OCI-LY3 (cell line): ENCODE measurements around the gene CHST2.

Experiments used
- H2AFZ ChIP-seq: fragments of 200-600, 300-600 bp; shearing (Covaris generic); 2 replicates; pipeline ENCODE4 v1.6.0; 2014; ENCODE audit warnings: antibody characterized with exemption, low read depth, low read length
- H3K27ac ChIP-seq: fragments of 200-600, 300-600 bp; sonication (generic); 2 replicates; pipeline ENCODE4 v1.5.1; 2014; ENCODE audit warnings: mild to moderate bottlenecking, low read length, moderate library complexity, mixed read lengths
- H3K27me3 ChIP-seq: fragments of 200-600, 300-600 bp; sonication (generic); 2 replicates; pipeline ENCODE4 v1.6.1; 2014; ENCODE audit warnings: low read depth, low read length, mixed read lengths
- H3K36me3 ChIP-seq: fragments of 200-600, 300-600 bp; sonication (generic); replicated peaks from 2 replicates; pipeline ENCODE3; 2014; ENCODE audit warnings: low read depth, low read length, mixed read lengths
- H3K4me1 ChIP-seq: fragments of 300-600, 200-600 bp; sonication (generic); 2 replicates; pipeline ENCODE4 v1.6.1; 2014; ENCODE audit warnings: low read length, mixed read lengths
- H3K4me2 ChIP-seq: fragments of 200-600, 300-600 bp; sonication (generic); 2 replicates; pipeline ENCODE4 v1.6.1; 2014; ENCODE audit warnings: low read length, mixed read lengths
- H3K4me3 ChIP-seq: fragments of 300-600, 200-600 bp; sonication (generic); 2 replicates; pipeline ENCODE4 v1.5.1; 2014; ENCODE audit warnings: antibody characterized with exemption, mild to moderate bottlenecking, low read length, moderate library complexity
- H3K79me2 ChIP-seq: fragments of 300-600, 200-600 bp; shearing (Covaris generic); 2 replicates; pipeline ENCODE4 v1.6.1; 2014; ENCODE audit warnings: mild to moderate bottlenecking, low read length, mixed read lengths
- H3K9ac ChIP-seq: fragments of 300-600, 200-600 bp; shearing (Covaris generic); 2 replicates; pipeline ENCODE4 v1.6.0; 2014; ENCODE audit warnings: mild to moderate bottlenecking, low read length, moderate library complexity
- H3K9me3 ChIP-seq: fragments of 200-600, 300-600 bp; shearing (Covaris generic); 2 replicates; pipeline ENCODE4 v1.6.1; 2014; ENCODE audit warnings: low read length, mixed read lengths; ENCODE audit not compliant: insufficient read depth
- H4K20me1 ChIP-seq: fragments of 200-600, 300-600 bp; sonication (generic); 2 replicates; pipeline ENCODE4 v1.6.1; 2016; ENCODE audit warnings: low read length, mixed read lengths; ENCODE audit not compliant: insufficient read depth
- EZH2phosphoT487 ChIP-seq: fragments of 200-600 bp; shearing (Covaris generic); IDR thresholded peaks from 2 replicates; pipeline ENCODE4 v1.6.1; 2018; ENCODE audit warnings: antibody characterized with exemption, mixed run types, low read depth
- TF ChIP-seq, protein P1 (sequence below): fragments of 200-600, 300-600 bp; sonication (generic); IDR thresholded peaks from 2 replicates; pipeline ENCODE4 v1.5.1; 2014; ENCODE audit warnings: antibody characterized with exemption, low read length, low read depth

Gene CHST2

GRCh38 chr3:143121241-143122088 is 1.9 kb downstream of the CHST2 start:
- H3K27me3 ChIP-seq = peaks cover 14% of the 10 kb centered on the region; the same call in 1 of the 2 replicates
- H2AFZ ChIP-seq = no peak overlapping the region
- no peak overlapping the region for H3K27ac ChIP-seq
- peak overlapping the region; percentile 78 for H3K4me2 ChIP-seq
- TF ChIP-seq, protein P1, sequence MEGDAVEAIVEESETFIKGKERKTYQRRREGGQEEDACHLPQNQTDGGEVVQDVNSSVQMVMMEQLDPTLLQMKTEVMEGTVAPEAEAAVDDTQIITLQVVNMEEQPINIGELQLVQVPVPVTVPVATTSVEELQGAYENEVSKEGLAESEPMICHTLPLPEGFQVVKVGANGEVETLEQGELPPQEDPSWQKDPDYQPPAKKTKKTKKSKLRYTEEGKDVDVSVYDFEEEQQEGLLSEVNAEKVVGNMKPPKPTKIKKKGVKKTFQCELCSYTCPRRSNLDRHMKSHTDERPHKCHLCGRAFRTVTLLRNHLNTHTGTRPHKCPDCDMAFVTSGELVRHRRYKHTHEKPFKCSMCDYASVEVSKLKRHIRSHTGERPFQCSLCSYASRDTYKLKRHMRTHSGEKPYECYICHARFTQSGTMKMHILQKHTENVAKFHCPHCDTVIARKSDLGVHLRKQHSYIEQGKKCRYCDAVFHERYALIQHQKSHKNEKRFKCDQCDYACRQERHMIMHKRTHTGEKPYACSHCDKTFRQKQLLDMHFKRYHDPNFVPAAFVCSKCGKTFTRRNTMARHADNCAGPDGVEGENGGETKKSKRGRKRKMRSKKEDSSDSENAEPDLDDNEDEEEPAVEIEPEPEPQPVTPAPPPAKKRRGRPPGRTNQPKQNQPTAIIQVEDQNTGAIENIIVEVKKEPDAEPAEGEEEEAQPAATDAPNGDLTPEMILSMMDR = peak; percentile 22; the same call in 1 of the 2 replicates
- no peak for TF ChIP-seq EZH2phosphoT487
- H3K9me3 ChIP-seq = no peaks in the 10 kb centered on the region
- H3K9ac ChIP-seq = no peak overlapping the region
- H3K79me2 ChIP-seq = peaks cover 3% of the 10 kb centered on the region; the same call in 1 of the 2 replicates
- H4K20me1 ChIP-seq = no peaks in the 10 kb centered on the region
- H3K36me3 ChIP-seq = peaks cover 10% of the 10 kb centered on the region
- H3K4me1 ChIP-seq = peaks cover 54% of the 10 kb centered on the region
- H3K4me3 ChIP-seq = peak overlapping the region; percentile 92

DNA sequence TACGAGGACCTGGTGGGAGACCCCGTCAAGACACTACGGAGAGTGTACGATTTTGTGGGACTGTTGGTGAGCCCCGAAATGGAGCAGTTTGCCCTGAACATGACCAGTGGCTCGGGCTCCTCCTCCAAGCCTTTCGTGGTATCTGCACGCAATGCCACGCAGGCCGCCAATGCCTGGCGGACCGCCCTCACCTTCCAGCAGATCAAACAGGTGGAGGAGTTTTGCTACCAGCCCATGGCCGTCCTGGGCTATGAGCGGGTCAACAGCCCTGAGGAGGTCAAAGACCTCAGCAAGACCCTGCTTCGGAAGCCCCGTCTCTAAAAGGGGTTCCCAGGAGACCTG is 2.5 kb downstream of the CHST2 start:
- H3K4me1 ChIP-seq = peaks cover 55% of the 10 kb centered on the region
- no peak overlapping the region for H2AFZ ChIP-seq
- TF ChIP-seq, protein P1 = no peak
- TF ChIP-seq EZH2phosphoT487 = no peak
- peak overlapping the region; percentile 78 for H3K4me2 ChIP-seq
- peaks cover 10% of the 10 kb centered on the region for H3K36me3 ChIP-seq
- peaks cover 3% of the 10 kb centered on the region; the same call in 1 of the 2 replicates for H3K79me2 ChIP-seq
- H3K9me3 ChIP-seq = no peaks in the 10 kb centered on the region
- peaks cover 14% of the 10 kb centered on the region; the same call in 1 of the 2 replicates for H3K27me3 ChIP-seq
- peak overlapping the region; percentile 66; the same call in 1 of the 2 replicates for H3K4me3 ChIP-seq
- H3K9ac ChIP-seq = no peak overlapping the region
- peak overlapping the region; percentile 84 for H3K27ac ChIP-seq
- H4K20me1 ChIP-seq = no peaks in the 10 kb centered on the region

DNA sequence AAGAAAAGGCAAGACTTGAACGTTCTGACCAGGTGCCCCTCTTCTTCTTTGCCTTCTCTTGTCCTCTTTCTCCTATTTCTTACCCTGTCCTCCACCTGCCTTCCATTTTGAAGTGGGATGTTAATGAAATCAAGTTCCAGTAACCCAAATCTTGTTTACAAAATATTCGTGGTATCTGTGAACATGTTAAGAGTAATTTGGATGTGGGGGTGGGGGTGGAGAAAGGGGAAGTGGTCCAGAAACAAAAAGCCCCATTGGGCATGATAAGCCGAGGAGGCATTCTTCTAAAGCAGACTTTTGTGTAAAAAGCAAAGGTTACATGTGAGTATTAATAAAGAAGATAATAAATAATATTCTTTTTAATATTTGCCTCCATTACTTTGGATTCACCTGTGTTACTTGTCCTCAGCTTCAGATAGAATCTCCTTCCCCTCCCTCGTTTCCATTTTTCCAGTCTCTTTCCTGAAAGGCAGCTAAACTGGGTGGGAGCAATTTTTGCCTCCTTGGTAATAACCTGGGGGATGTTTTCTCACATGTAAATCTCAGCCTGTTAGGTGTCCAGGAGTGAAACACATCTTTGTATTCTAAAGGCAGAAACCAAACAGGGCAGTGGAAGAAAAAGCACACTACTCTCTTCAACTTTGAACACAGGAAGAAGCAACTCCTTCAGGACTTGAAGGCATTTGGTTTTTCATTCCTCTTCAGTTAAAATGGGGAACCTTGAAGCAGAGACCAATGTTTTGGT is 3.2 kb downstream of the CHST2 start:
- H3K79me2 ChIP-seq = peaks cover 3% of the 10 kb centered on the region; the same call in 1 of the 2 replicates
- H3K4me3 ChIP-seq = peak overlapping the region; percentile 66
- H3K9me3 ChIP-seq = no peaks in the 10 kb centered on the region
- TF ChIP-seq, protein P1 = no peak
- TF ChIP-seq EZH2phosphoT487 = no peak
- peak overlapping the region; percentile 84 for H3K27ac ChIP-seq
- peak overlapping the region; percentile 78 for H3K4me2 ChIP-seq
- 0 out of 2 replicates have a peak overlapping the region, but pooled peaks have one; percentile 13 for H2AFZ ChIP-seq
- H3K36me3 ChIP-seq = peaks cover 10% of the 10 kb centered on the region
- peaks cover 55% of the 10 kb centered on the region for H3K4me1 ChIP-seq
- no peaks in the 10 kb centered on the region for H4K20me1 ChIP-seq
- peak overlapping the region; percentile 61 for H3K9ac ChIP-seq
- H3K27me3 ChIP-seq = peaks cover 8% of the 10 kb centered on the region; the same call in 1 of the 2 replicates
